Endothelial cell of umbilical vein (primary cell): Measurements from ENCODE around the gene TRDN. TPM values are rescaled to one million over a fixed set of nuclear protein-coding genes. Genes with fewer than 3 reads are reported as not detected.

Source experiments
- BruUV-seq: library from RNA; stranded (reverse); fragments of 400-500 nt; replicated peaks from 2 replicates; lab custom pipeline; 2021; lab: Mats Ljungman, UMichigan
- CTCF ChIA-PET: fragments of 300-600, 350-600 bp; sonication (Branson Sonifier 250); formaldehyde crosslinking; loops from one replicate; lab custom pipeline; 2021; ENCODE audit warnings: antibody characterized with exemption, inconsistent platforms; lab: Charles Lee
- POLR2A ChIA-PET: fragments of 300-600, 350-600 bp; sonication (Branson Sonifier 250); formaldehyde crosslinking; loops from one replicate; lab custom pipeline; 2021; ENCODE audit warnings: antibody characterized with exemption, inconsistent platforms; lab: Charles Lee
- DNase-seq: peaks from one replicate; pipeline ENCODE4 v3.0.0-alpha.2; 2011; ENCODE audit warnings: low read depth, low spot score
- FAIRE-seq: peaks from 2 replicates; lab custom pipeline; 2011; peaks lifted over from hg19 to GRCh38; lab: Jason Lieb, UNC
- H2AFZ ChIP-seq: 2 replicates; pipeline ENCODE4 v1.6.0; 2012; ENCODE audit warnings: low read depth, low read length, control low read depth, inconsistent platforms
- H3K27ac ChIP-seq: 2 replicates; pipeline ENCODE4 v1.5.1; 2011; ENCODE audit warnings: low read depth, mild to moderate bottlenecking, control low read depth, low read length, moderate library complexity; ENCODE audit not compliant: insufficient read depth
- H3K27me3 ChIP-seq, 2 experiments: 2 replicates each; pipeline versions ENCODE4 v1.6.0 to v1.6.1; 2011; ENCODE audit warnings: low read length in 2 of 2, mixed read lengths in 1 of 2; ENCODE audit not compliant: control insufficient read depth in 2 of 2, insufficient read depth in 2 of 2
- H3K36me3 ChIP-seq, 2 experiments: 2 replicates in 1 of 2; 3 replicates in 1 of 2; pipeline ENCODE4 v1.5.1; 2011; ENCODE audit warnings: low read length in 2 of 2, mild to moderate bottlenecking in 1 of 2, moderate library complexity in 1 of 2; ENCODE audit not compliant: control insufficient read depth in 2 of 2, insufficient read depth in 2 of 2; ENCODE audit errors: extremely low read depth in 1 of 2
- H3K4me1 ChIP-seq: 3 replicates; pipeline ENCODE4 v1.5.1; 2011; ENCODE audit warnings: mild to moderate bottlenecking, low read length; ENCODE audit not compliant: control insufficient read depth, insufficient read depth; ENCODE audit errors: extremely low read depth
- H3K4me2 ChIP-seq: 2 replicates; pipeline ENCODE4 v1.6.1; 2011; ENCODE audit warnings: low read length, control low read depth, mixed read lengths; ENCODE audit not compliant: insufficient read depth
- H3K4me3 ChIP-seq, 3 experiments: fragments of 200-600 bp in 1 of 3; sonication (generic), shearing (Covaris generic) in 1 of 3; replicated peaks in 1 of 3; 2 replicates each; pipeline ENCODE4 v1.5.1; 2011 to 2016; ENCODE audit warnings: control low read depth in 3 of 3, low read length in 3 of 3, mild to moderate bottlenecking in 2 of 3, inconsistent platforms in 1 of 3, low read depth in 1 of 3, moderate library complexity in 1 of 3; ENCODE audit not compliant: insufficient read depth in 1 of 3
- H3K79me2 ChIP-seq: 2 replicates; pipeline ENCODE4 v1.6.0; 2012; ENCODE audit warnings: low read length, inconsistent platforms; ENCODE audit not compliant: control insufficient read depth, insufficient read depth
- H3K9ac ChIP-seq: replicated peaks from 2 replicates; pipeline ENCODE3; 2011; ENCODE audit warnings: low read length, control low read depth; ENCODE audit not compliant: insufficient read depth; ENCODE audit errors: extremely low read depth
- H3K9me1 ChIP-seq: replicated peaks from 3 replicates; pipeline ENCODE4 v1.6.0; 2011; ENCODE audit warnings: mild to moderate bottlenecking, low read length; ENCODE audit not compliant: control insufficient read depth, insufficient read depth; ENCODE audit errors: extremely low read depth
- H3K9me3 ChIP-seq: replicated peaks from 2 replicates; pipeline ENCODE4 v1.5.1; 2012; ENCODE audit warnings: low read length, inconsistent platforms; ENCODE audit not compliant: control insufficient read depth, insufficient read depth
- H4K20me1 ChIP-seq: replicated peaks from 2 replicates; pipeline ENCODE3; 2011; ENCODE audit warnings: mild to moderate bottlenecking, low read length; ENCODE audit not compliant: control insufficient read depth, insufficient read depth; ENCODE audit errors: extremely low read depth
- EZH2 ChIP-seq: IDR thresholded peaks from 2 replicates; pipeline ENCODE4 v1.6.1; 2012; ENCODE audit warnings: borderline replicate concordance, low read depth, mild to moderate bottlenecking, moderate library complexity, low read length, inconsistent platforms; ENCODE audit not compliant: severe bottlenecking
- FOS ChIP-seq: IDR thresholded peaks from 2 replicates; pipeline ENCODE4 v1.6.1; 2011; ENCODE audit warnings: mild to moderate bottlenecking, low read length, moderate library complexity, borderline replicate concordance; ENCODE audit not compliant: insufficient read depth
- GATA2 ChIP-seq: IDR thresholded peaks from 2 replicates; pipeline ENCODE4 v1.7.0; 2011; ENCODE audit warnings: low read depth, mild to moderate bottlenecking, moderate library complexity, mixed read lengths, low read length; ENCODE audit not compliant: insufficient read length, insufficient read depth
- JUN ChIP-seq: IDR thresholded peaks from 2 replicates; pipeline ENCODE4 v1.6.1; 2011; ENCODE audit warnings: borderline replicate concordance, low read depth; ENCODE audit not compliant: insufficient read length, insufficient read depth
- MYC ChIP-seq: IDR thresholded peaks from one replicate; pipeline ENCODE4 v1.6.1; 2011; ENCODE audit warnings: mild to moderate bottlenecking, low read depth, low read length
- POLR2A ChIP-seq: IDR thresholded peaks from 2 replicates; pipeline ENCODE4 v1.6.1; 2012; ENCODE audit warnings: low read depth, mild to moderate bottlenecking, control low read depth, low read length
- POLR2AphosphoS5 ChIP-seq: IDR thresholded peaks from 2 replicates; pipeline ENCODE4 v1.6.1; 2012; ENCODE audit warnings: low read depth, mild to moderate bottlenecking, control low read depth, low read length, moderate library complexity; ENCODE audit not compliant: insufficient read depth
- dilution Hi-C: fragments of 300-500 bp; cut with MboI; formaldehyde crosslinking; loops from one replicate; pipeline ENCODE4 v1.15.0; 2019; ENCODE audit warnings: low sequenced_read_pairs; ENCODE audit not compliant: extremely low pct_ligation_motif_present
- intact Hi-C: fragments of 100-400 bp; cut with micrococcal nuclease; formaldehyde crosslinking; loops from one replicate; pipeline ENCODE4 v1.10.0; 2022
- polyA plus RNA-seq, 4 experiments: library from polyadenylated mRNA; depleted of rRNA in 3 of 4; stranded (reverse) in 3 of 4; unstranded in 1 of 4; fragments of >200 nt; gene quantifications; 2 replicates each; pipeline versions ENCODE4 v1.2.1 to v1.2.3, GENCODE V29; 2011 to 2012; ENCODE audit warnings: missing spikeins in 1 of 4
- total RNA-seq: library from RNA; stranded (reverse); gene quantifications from 2 replicates; pipeline ENCODE4 v1.2.3, GENCODE V29; 2021
- TF ChIP-seq, protein P1 (sequence below), 2 donors: IDR thresholded peaks; 1 replicate in 1 of 2; 2 replicates in 1 of 2; pipeline ENCODE4 v1.5.1; 2011; ENCODE audit warnings: low read length in 2 of 2, mild to moderate bottlenecking in 2 of 2, moderate library complexity in 2 of 2, control low read depth in 1 of 2, inconsistent platforms in 1 of 2, low read depth in 1 of 2; ENCODE audit not compliant: insufficient read depth in 1 of 2; ENCODE audit errors: extremely low read depth in 1 of 2
- TF ChIP-seq, protein P2 (sequence below): IDR thresholded peaks from 2 replicates; pipeline ENCODE4 v1.6.1; 2011; ENCODE audit not compliant: insufficient read depth, insufficient read length

Gene TRDN
- total and polyA plus RNA-seq, 2 donors (not counting 3 experiments of a cell fraction or from before 2014, with no cell fraction given), result not detected

DNA sequence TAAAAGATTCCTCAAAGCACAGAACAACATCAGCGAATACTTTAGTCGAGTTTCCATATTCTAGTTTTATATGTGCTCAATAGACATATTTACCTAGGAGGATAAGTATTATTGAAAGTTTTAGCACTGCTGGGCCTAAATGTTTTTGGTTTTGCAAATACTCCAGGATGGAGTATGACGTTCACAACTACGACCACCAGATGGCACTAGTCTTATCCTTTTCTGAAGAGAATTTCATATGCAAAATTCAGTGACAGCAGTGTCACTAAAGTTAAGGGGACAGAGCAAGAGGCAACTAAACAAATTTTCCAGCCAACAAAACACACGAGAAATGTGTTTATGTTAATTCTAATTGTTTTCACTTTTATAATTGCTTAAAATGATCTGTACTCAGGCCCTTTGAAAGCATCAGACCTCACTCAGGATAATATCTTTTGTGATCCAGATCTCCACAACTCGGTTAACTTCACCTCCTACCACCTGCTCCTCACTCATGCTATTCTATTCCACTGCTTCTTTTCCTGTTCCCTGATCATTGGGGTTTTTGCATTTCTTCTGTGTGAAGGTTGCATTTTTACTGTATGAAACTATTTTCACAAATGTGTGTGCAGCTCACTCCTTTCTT, 220.8 kb downstream of the TRDN start:
- H3K4me2 ChIP-seq, result no peak overlapping the region
- intact Hi-C loops, result loop anchor here (1.0 to 10.0 kb wide), 4 partner anchors 23 to 1379 kb away; no protein-coding TSS in a partner anchor
- CTCF ChIA-PET, result interaction anchor here (1.3 to 11.7 kb wide), 5 partner anchors 9 to 1439 kb away, joined by 4 to 474 read pairs (median 4); no protein-coding TSS in a partner anchor
- FAIRE-seq, result peak; percentile 64
- no peaks in the 10 kb centered on the region for H3K36me3 ChIP-seq
- H3K4me3 ChIP-seq, result no peak overlapping the region
- DNase-seq, result peak; percentile 56
- H3K9me3 ChIP-seq, result no peaks in the 10 kb centered on the region
- H3K27me3 ChIP-seq, result peaks cover 2 to 6% of the 10 kb centered on the region in 2 experiments
- H3K79me2 ChIP-seq, result no peaks in the 10 kb centered on the region
- TF ChIP-seq, protein P1, sequence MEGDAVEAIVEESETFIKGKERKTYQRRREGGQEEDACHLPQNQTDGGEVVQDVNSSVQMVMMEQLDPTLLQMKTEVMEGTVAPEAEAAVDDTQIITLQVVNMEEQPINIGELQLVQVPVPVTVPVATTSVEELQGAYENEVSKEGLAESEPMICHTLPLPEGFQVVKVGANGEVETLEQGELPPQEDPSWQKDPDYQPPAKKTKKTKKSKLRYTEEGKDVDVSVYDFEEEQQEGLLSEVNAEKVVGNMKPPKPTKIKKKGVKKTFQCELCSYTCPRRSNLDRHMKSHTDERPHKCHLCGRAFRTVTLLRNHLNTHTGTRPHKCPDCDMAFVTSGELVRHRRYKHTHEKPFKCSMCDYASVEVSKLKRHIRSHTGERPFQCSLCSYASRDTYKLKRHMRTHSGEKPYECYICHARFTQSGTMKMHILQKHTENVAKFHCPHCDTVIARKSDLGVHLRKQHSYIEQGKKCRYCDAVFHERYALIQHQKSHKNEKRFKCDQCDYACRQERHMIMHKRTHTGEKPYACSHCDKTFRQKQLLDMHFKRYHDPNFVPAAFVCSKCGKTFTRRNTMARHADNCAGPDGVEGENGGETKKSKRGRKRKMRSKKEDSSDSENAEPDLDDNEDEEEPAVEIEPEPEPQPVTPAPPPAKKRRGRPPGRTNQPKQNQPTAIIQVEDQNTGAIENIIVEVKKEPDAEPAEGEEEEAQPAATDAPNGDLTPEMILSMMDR (IDR thresholded peaks at IDR 0.05; ENCODE audit: extremely low read depth in 1 of 2, insufficient read depth in 1 of 2, low read depth in 1 of 2, low read length in 2 of 2), result peak; percentile 50 to 54
- no peak for TF ChIP-seq POLR2AphosphoS5
- no peaks in the 10 kb centered on the region for H3K9me1 ChIP-seq
- H4K20me1 ChIP-seq, result no peaks in the 10 kb centered on the region
- no peak overlapping the region for H3K27ac ChIP-seq
- dilution Hi-C loops, result no loop called here
- H3K4me1 ChIP-seq, result no peaks in the 10 kb centered on the region
- H3K9ac ChIP-seq, result no peak overlapping the region
- POLR2A ChIA-PET, result no interaction called here
- no peak overlapping the region for H2AFZ ChIP-seq
- BruUV-seq, result no TSS peak

DNA sequence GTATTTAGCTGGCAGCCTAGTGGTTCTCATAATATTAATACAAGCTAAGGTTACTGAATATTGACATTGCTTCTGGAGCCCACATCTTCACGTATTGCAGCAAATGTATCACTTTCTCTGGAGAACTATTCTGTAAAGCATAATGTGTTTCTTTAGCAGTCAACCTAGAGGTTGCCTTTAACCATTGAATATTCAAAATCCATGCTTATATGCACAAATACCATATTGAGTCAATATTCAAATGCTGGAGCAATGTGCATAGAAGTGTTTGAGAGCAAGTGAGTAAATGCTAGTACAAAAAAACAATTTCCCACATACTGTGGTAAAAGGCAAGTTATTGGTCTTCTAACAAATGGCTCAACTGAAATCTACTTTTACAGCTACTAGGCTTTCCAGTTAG, 231.8 kb downstream of the TRDN start:
- H3K36me3 ChIP-seq, result no peaks in the 10 kb centered on the region
- no peak overlapping the region for H2AFZ ChIP-seq
- H4K20me1 ChIP-seq, result no peaks in the 10 kb centered on the region
- CTCF ChIA-PET, result interaction anchor here (3.0 kb wide), 1 partner anchor 311 kb away, joined by 25 read pairs; no protein-coding TSS in a partner anchor
- no peak overlapping the region for H3K9ac ChIP-seq
- no peaks in the 10 kb centered on the region for H3K27me3 ChIP-seq
- no peak for FAIRE-seq
- H3K79me2 ChIP-seq, result no peaks in the 10 kb centered on the region
- dilution Hi-C loops (no loop called here), intact Hi-C loops (no loop called here)
- no peaks in the 10 kb centered on the region for H3K4me1 ChIP-seq
- no peak overlapping the region for H3K27ac ChIP-seq
- H3K9me1 ChIP-seq, result no peaks in the 10 kb centered on the region
- H3K4me2 ChIP-seq, result no peak overlapping the region
- no peak for TF ChIP-seq MYC
- TF ChIP-seq EZH2, result no peak
- TF ChIP-seq, protein P2, sequence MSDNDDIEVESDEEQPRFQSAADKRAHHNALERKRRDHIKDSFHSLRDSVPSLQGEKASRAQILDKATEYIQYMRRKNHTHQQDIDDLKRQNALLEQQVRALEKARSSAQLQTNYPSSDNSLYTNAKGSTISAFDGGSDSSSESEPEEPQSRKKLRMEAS, result no peak
- TF ChIP-seq, protein P1 (IDR thresholded peaks at IDR 0.05; ENCODE audit: extremely low read depth in 1 of 2, insufficient read depth in 1 of 2, low read depth in 1 of 2, low read length in 2 of 2), result no peak
- no peak for TF ChIP-seq GATA2
- no peak for TF ChIP-seq FOS
- TF ChIP-seq JUN, result no peak
- TF ChIP-seq POLR2AphosphoS5, result no peak
- no peak for TF ChIP-seq POLR2A
- POLR2A ChIA-PET, result no interaction called here
- no peak overlapping the region for H3K4me3 ChIP-seq
- DNase-seq, result no peak
- BruUV-seq, result no TSS peak
- H3K9me3 ChIP-seq, result no peaks in the 10 kb centered on the region
